CD4-positive, alpha-beta T cell treated with Interleukin-4 for 4 hours (primary cell): ENCODE measurements around the gene PDK2.
A peak's percentile ranks its signal among the peaks of the same experiment; 100 is the strongest.

Experiments
- DNase-seq: peaks from one replicate; pipeline ENCODE4 v3.0.0-alpha.2; 2020

Gene PDK2

GRCh38 chr17:50102164-50102991, 7.2 kb downstream of the PDK2 start:
- DNase-seq, result no peak

GRCh38 chr17:50103252-50103651, 8.1 kb downstream of the PDK2 start:
- no peak for DNase-seq

- no peak for DNase-seq
Observed at GRCh38 chr17:50103941-50104340, 8.8 kb downstream of the PDK2 start.

GRCh38 chr17:50105811-50106210, 10.7 kb downstream of the PDK2 start:
- DNase-seq, result no peak

GRCh38 chr17:50106393-50107131, 11.4 kb downstream of the PDK2 start:
- no peak for DNase-seq

- no peak for DNase-seq
Observed at GRCh38 chr17:50107790-50108414, 12.8 kb downstream of the PDK2 start.

GRCh38 chr17:50108556-50108955, 13.4 kb downstream of the PDK2 start:
- DNase-seq, result no peak

GRCh38 chr17:50109207-50109606, 14.1 kb downstream of the PDK2 start:
- no peak for DNase-seq

- DNase-seq, result no peak
Observed at GRCh38 chr17:50109785-50110184, 14.6 kb downstream of the PDK2 start.

- DNase-seq, result no peak
Observed at GRCh38 chr17:50110591-50111349, 15.6 kb downstream of the PDK2 start.

- DNase-seq, result no peak
Observed at GRCh38 chr17:50111673-50112655, 16.8 kb downstream of the PDK2 start.

- no peak for DNase-seq
Observed at GRCh38 chr17:50112694-50113093, 17.5 kb downstream of the PDK2 start.

GRCh38 chr17:50113624-50114320, 18.6 kb downstream of the PDK2 start:
- no peak for DNase-seq

GRCh38 chr17:50114401-50114800, 19.2 kb downstream of the PDK2 start:
- no peak for DNase-seq

- DNase-seq, result peak; percentile 49
Observed at GRCh38 chr17:50114849-50115357, 19.8 kb downstream of the PDK2 start.

GRCh38 chr17:50115756-50116155, 20.6 kb downstream of the PDK2 start:
- DNase-seq, result no peak

GRCh38 chr17:50117202-50118051, 22.3 kb downstream of the PDK2 start:
- DNase-seq, result peak; percentile 32

GRCh38 chr17:50118076-50118827, 23.1 kb downstream of the PDK2 start:
- DNase-seq, result no peak

- no peak for DNase-seq
Observed at GRCh38 chr17:50118828-50119218, 23.7 kb downstream of the PDK2 start.
